GM12873 (cell line): ENCODE data around the gene HS1BP3.

ENCODE experiments used
- CTCF ChIP-seq: IDR thresholded peaks from 2 replicates; pipeline ENCODE4 v1.5.1; 2012; ENCODE audit warnings: low read depth, mild to moderate bottlenecking, moderate library complexity, low read length, control low read depth; ENCODE audit not compliant: insufficient read depth; ENCODE audit errors: missing control alignments

HS1BP3 gene

GRCh38 chr2:20668871-20669475 is 18.1 kb upstream of the HS1BP3 start:
- no peak for TF ChIP-seq CTCF

GRCh38 chr2:20668451-20668850 is 17.6 kb upstream of the HS1BP3 start:
- no peak for TF ChIP-seq CTCF

GRCh38 chr2:20667531-20668401 is 16.9 kb upstream of the HS1BP3 start:
- no peak for TF ChIP-seq CTCF

GRCh38 chr2:20667151-20667530 is 16.2 kb upstream of the HS1BP3 start:
- no peak for TF ChIP-seq CTCF

GRCh38 chr2:20666304-20667150 is 15.6 kb upstream of the HS1BP3 start, which contains the start of gene GDF7:
TSS of gene GDF7 (plus strand) at chr2:20667144. CDS start at chr2:20667240, 96 bp downstream.
- peak; percentile 27 for TF ChIP-seq CTCF

- no peak for TF ChIP-seq CTCF
Measured at GRCh38 chr2:20666005-20666303, 15.1 kb upstream of the HS1BP3 start.

GRCh38 chr2:20665243-20666004 is 14.5 kb upstream of the HS1BP3 start:
- TF ChIP-seq CTCF, result no peak
